AG10803 (cell line): Measurements from ENCODE around the gene ORC6.
A peak's percentile ranks its signal among the peaks of the same experiment; 100 is the strongest.

Source experiments
- DNase-seq: peaks from one replicate; pipeline ENCODE4 v3.0.0; 2010; ENCODE audit warnings: low read depth
- H3K4me3 ChIP-seq: 2 replicates; pipeline ENCODE4 v1.5.1; 2011; ENCODE audit warnings: mild to moderate bottlenecking, low read length, control low read depth
- CTCF ChIP-seq: conservative IDR thresholded peaks from 2 replicates; pipeline ENCODE4 v1.5.1; 2011; ENCODE audit warnings: mild to moderate bottlenecking, low read length, control low read depth, inconsistent platforms

Gene ORC6, protein sequence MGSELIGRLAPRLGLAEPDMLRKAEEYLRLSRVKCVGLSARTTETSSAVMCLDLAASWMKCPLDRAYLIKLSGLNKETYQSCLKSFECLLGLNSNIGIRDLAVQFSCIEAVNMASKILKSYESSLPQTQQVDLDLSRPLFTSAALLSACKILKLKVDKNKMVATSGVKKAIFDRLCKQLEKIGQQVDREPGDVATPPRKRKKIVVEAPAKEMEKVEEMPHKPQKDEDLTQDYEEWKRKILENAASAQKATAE

GRCh38 chr16:46689365-46690280 lies at the start of gene ORC6:
Gene ORC6 (plus strand): TSS chr16:46689659. CDS start chr16:46689706, 47 bp downstream.
- peak; percentile 95 for DNase-seq
- peak; percentile 56 for TF ChIP-seq CTCF
- peak within 1 kb of the TSS; percentile 96 for H3K4me3 ChIP-seq

DNA sequence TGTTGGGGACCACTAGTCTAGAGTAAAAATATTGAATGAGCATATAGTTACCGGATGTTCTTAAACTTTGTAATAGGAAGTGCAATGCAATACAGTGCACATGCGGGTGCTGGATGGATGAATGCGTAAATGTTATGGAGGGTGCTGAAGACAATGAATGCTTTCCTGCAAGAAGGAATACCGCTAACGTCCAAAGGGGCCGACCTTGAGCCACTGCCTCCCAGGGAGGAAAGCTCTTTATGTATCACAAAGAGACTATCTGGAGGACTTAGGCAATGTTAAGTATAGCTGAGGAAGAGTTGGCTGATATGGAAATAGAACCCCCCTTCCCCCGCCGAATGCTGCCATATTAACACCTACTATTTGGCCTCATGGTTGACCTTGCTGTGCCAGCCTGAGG lies 40.8 kb upstream of the ORC6 start:
- no peak overlapping the region for H3K4me3 ChIP-seq
- no peak for TF ChIP-seq CTCF
- DNase-seq: no peak

DNA sequence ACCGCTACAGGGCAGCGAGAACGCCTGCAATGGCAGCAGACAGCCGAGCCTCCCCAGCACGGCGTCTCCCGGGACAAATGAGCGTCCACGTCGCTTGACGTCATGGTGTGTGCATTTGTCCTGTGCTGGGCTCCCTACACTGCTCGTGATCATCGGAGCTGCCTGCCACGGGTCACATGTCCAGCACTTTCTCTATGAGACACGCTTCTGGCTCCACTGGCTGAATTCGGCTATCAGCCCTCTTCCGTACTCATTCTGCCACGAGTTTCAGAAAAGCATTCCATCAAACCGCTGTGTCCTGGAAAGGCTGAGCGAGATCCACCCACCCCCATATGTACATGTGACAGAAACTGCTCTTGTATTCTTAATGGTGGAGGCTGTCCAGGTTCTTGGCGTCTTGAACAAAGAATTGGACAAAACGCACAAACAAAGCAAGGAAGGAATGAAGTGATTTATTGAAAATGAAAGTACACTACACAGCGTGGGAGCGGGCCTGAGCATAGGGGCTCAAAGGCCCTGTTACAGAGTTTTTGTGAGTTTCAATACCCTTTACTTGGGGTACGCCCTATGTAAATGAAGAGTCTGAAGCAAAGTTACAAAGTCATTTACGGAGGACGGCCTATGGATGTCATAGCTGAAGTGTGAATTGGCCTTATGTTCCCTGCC lies 39.7 kb upstream of the ORC6 start:
- no peak overlapping the region for H3K4me3 ChIP-seq
- no peak for TF ChIP-seq CTCF
- no peak for DNase-seq

GRCh38 chr16:46650254-46650623 lies 39.2 kb upstream of the ORC6 start:
- TF ChIP-seq CTCF: no peak
- peak; percentile 50 for DNase-seq
- H3K4me3 ChIP-seq: no peak overlapping the region

GRCh38 chr16:46651305-46651704 lies 38.2 kb upstream of the ORC6 start:
- no peak for DNase-seq
- no peak for TF ChIP-seq CTCF
- no peak overlapping the region for H3K4me3 ChIP-seq

- H3K4me3 ChIP-seq: no peak overlapping the region
- TF ChIP-seq CTCF: no peak
- DNase-seq: no peak
Measured at GRCh38 chr16:46658925-46659324, 30.5 kb upstream of the ORC6 start.

DNA sequence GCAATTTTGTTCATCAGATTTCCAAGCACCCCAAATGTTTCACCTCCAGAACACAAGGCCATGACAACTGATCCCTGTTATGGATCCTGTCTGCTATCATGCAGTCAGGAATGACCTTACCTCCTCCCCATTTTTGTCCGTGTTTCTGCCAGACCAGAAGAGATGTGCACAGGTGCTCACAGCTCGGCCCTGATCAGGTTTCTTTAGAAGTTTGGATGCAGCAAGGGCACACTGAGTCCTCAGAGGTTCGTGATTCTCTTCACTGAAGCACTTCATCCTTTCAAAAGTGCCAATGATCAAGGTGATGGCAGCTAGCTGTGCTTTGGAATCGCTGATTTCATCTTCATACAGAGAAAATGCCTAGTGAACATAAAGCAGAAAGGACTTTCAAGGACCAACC lies 27.3 kb upstream of the ORC6 start:
- no peak for TF ChIP-seq CTCF
- H3K4me3 ChIP-seq: no peak overlapping the region
- no peak for DNase-seq
